HCT116 (cell line): ENCODE results near the gene DRG2. TPM values are rescaled to one million over a fixed set of nuclear protein-coding genes. Genes with fewer than 3 reads are reported as not detected.

Source experiments
- ATAC-seq: fragments of 200-7000 bp; cut with Tn5 transposase; 2 replicates; pipeline ENCODE4 v1.9.1; 2020; ENCODE audit warnings: mild to moderate bottlenecking, moderate library complexity
- BruUV-seq: library from RNA; stranded (reverse); fragments of 400-500 nt; replicated peaks from 2 replicates; lab custom pipeline; 2021; lab: Mats Ljungman, UMichigan
- CTCF ChIA-PET: fragments of 300-600 bp; sonication (Branson Sonifier 250); formaldehyde crosslinking; loops from one replicate; lab custom pipeline; 2021; ENCODE audit warnings: antibody characterized with exemption; lab: Charles Lee
- POLR2A ChIA-PET: fragments of 300-600, 350-600 bp; sonication (Branson Sonifier 250); formaldehyde crosslinking; loops from one replicate; lab custom pipeline; 2021; ENCODE audit warnings: antibody characterized with exemption; lab: Charles Lee
- RAD21 ChIA-PET, 2 experiments: fragments of 300-600 bp; sonication (Branson Sonifier 250); formaldehyde crosslinking; loops; one replicate each; lab custom pipeline; 2023; ENCODE audit warnings: low total read pairs in 2 of 2; ENCODE audit not compliant: uncharacterized antibody in 2 of 2, unreplicated experiment in 2 of 2, low non-redundant PET in 1 of 2; lab: Charles Lee
- DNase-seq: peaks from one replicate; pipeline ENCODE4 v3.0.0-alpha.2; 2010; ENCODE audit warnings: low read depth, low spot score
- H2AFZ ChIP-seq: fragments of 200-600 bp; shearing (Covaris generic), sonication (generic); 2 replicates; pipeline ENCODE4 v1.6.1; 2017; ENCODE audit warnings: low read depth, mixed run types, mixed read lengths, antibody characterized with exemption, low read length; ENCODE audit not compliant: poor library complexity, severe bottlenecking
- H3K27ac ChIP-seq: 2 replicates; pipeline ENCODE4 v1.5.1; 2012; ENCODE audit warnings: low read depth, low read length
- H3K27me3 ChIP-seq: fragments of 200-600 bp; sonication (generic); 2 replicates; pipeline ENCODE4 v1.6.1; 2016; ENCODE audit warnings: mixed run types, low read length, mixed read lengths; ENCODE audit not compliant: insufficient read depth
- H3K36me3 ChIP-seq, 2 experiments: fragments of 200-500 bp in 1 of 2; fragments of 200-600 bp in 1 of 2; sonication (Bioruptor generic) in 1 of 2; sonication (generic) in 1 of 2; 2 replicates each; pipeline versions ENCODE4 v1.5.1 to v1.6.1; 2014 to 2016; ENCODE audit warnings: low read length in 2 of 2, inconsistent platforms in 1 of 2, mixed read lengths in 1 of 2, mixed run types in 1 of 2; ENCODE audit not compliant: insufficient read depth in 2 of 2, control insufficient read depth in 1 of 2
- H3K4me1 ChIP-seq, 2 experiments: fragments of 200-600 bp in 1 of 2; sonication (generic) in 1 of 2; 2 replicates each; pipeline versions ENCODE4 v1.5.1 to v1.6.1; 2012 to 2017; ENCODE audit warnings: low read length in 2 of 2, inconsistent platforms in 1 of 2, mild to moderate bottlenecking in 1 of 2, mixed read lengths in 1 of 2, mixed run types in 1 of 2, moderate library complexity in 1 of 2; ENCODE audit not compliant: insufficient read depth in 2 of 2, control insufficient read depth in 1 of 2
- H3K4me2 ChIP-seq: fragments of 200-600 bp; sonication (generic); 2 replicates; pipeline ENCODE4 v1.6.1; 2017; ENCODE audit warnings: mixed run types, low read length, mixed read lengths
- H3K4me3 ChIP-seq, 2 experiments: fragments of 200-600 bp in 1 of 2; sonication (generic) in 1 of 2; replicated peaks in 1 of 2; 2 replicates each; pipeline ENCODE4 v1.5.1; 2011 to 2016; ENCODE audit warnings: low read length in 2 of 2, control low read depth in 1 of 2, low read depth in 1 of 2, mild to moderate bottlenecking in 1 of 2, mixed read lengths in 1 of 2, mixed run types in 1 of 2
- H3K79me2 ChIP-seq: fragments of 200-600 bp; sonication (generic); 2 replicates; pipeline ENCODE4 v1.6.1; 2017; ENCODE audit warnings: mild to moderate bottlenecking, mixed run types, low read length, moderate library complexity, mixed read lengths; ENCODE audit not compliant: insufficient read depth
- H3K9ac ChIP-seq: fragments of 200-600 bp; sonication (generic); 2 replicates; pipeline ENCODE4 v1.6.1; 2016; ENCODE audit warnings: low read length, mixed read lengths
- H3K9me2 ChIP-seq: fragments of 200-600 bp; sonication (generic), shearing (Covaris generic); 2 replicates; pipeline ENCODE4 v1.6.1; 2017; ENCODE audit warnings: mixed run types, mild to moderate bottlenecking, moderate library complexity; ENCODE audit not compliant: insufficient read depth
- H3K9me3 ChIP-seq, 2 experiments: fragments of 200-500 bp in 1 of 2; fragments of 200-600 bp in 1 of 2; sonication (Bioruptor generic) in 1 of 2; sonication (generic) in 1 of 2; 2 replicates each; pipeline ENCODE4 v1.6.1; 2014 to 2017; ENCODE audit warnings: low read length in 2 of 2, mixed read lengths in 2 of 2, inconsistent platforms in 1 of 2, low read depth in 1 of 2, mild to moderate bottlenecking in 1 of 2, mixed run types in 1 of 2, moderate library complexity in 1 of 2; ENCODE audit not compliant: control insufficient read depth in 1 of 2, insufficient read depth in 1 of 2
- H4K20me1 ChIP-seq: fragments of 200-600 bp; sonication (generic), shearing (Covaris generic); 2 replicates; pipeline ENCODE4 v1.6.1; 2017; ENCODE audit warnings: mixed run types, mild to moderate bottlenecking, moderate library complexity; ENCODE audit not compliant: insufficient read depth
- CBX3 ChIP-seq: IDR thresholded peaks from 2 replicates; pipeline ENCODE4 v1.6.1; 2012; ENCODE audit warnings: low read depth
- EGR1 ChIP-seq: IDR thresholded peaks from 2 replicates; pipeline ENCODE4 v1.6.1; 2012; ENCODE audit warnings: low read depth
- ELF1 ChIP-seq: IDR thresholded peaks from 2 replicates; pipeline ENCODE4 v1.6.1; 2012; ENCODE audit warnings: low read depth, borderline replicate concordance
- EZH2 ChIP-seq: fragments of 200-600 bp; sonication (generic); IDR thresholded peaks from 2 replicates; pipeline ENCODE4 v1.6.1; 2017; ENCODE audit warnings: antibody characterized with exemption, mixed run types
- FOSL1 ChIP-seq: IDR thresholded peaks from 2 replicates; pipeline ENCODE4 v1.6.1; 2012; ENCODE audit warnings: low read depth
- JUND ChIP-seq: IDR thresholded peaks from 2 replicates; pipeline ENCODE4 v1.6.1; 2012
- POLR2AphosphoS5 ChIP-seq: IDR thresholded peaks from 2 replicates; pipeline ENCODE4 v1.6.1; 2011; ENCODE audit warnings: mild to moderate bottlenecking, low read depth, low read length, moderate library complexity
- RAD21 ChIP-seq: IDR thresholded peaks from 2 replicates; pipeline ENCODE4 v1.6.1; 2012; ENCODE audit warnings: low read depth, mild to moderate bottlenecking
- SIN3A ChIP-seq: IDR thresholded peaks from 2 replicates; pipeline ENCODE4 v1.6.1; 2012; ENCODE audit warnings: low read depth
- SP1 ChIP-seq: IDR thresholded peaks from 2 replicates; pipeline ENCODE4 v1.6.1; 2012; ENCODE audit warnings: low read depth
- SRF ChIP-seq: IDR thresholded peaks from 2 replicates; pipeline ENCODE4 v1.6.1; 2012; ENCODE audit warnings: low read depth
- TCF7L2 ChIP-seq: IDR thresholded peaks from 2 replicates; pipeline ENCODE4 v1.7.0; 2011; ENCODE audit warnings: borderline replicate concordance, inconsistent platforms; ENCODE audit not compliant: insufficient read depth, insufficient read length; ENCODE audit errors: extremely low read depth
- ZNF274 ChIP-seq: fragments of 200-500 bp; sonication (Bioruptor generic); IDR thresholded peaks from 2 replicates; pipeline ENCODE4 v1.6.1; 2014; ENCODE audit warnings: mild to moderate bottlenecking, low read depth, low read length, inconsistent platforms
- intact Hi-C: fragments of 100-400 bp; cut with micrococcal nuclease; formaldehyde crosslinking; loops from 2 replicates; pipeline ENCODE4 v1.10.0; 2022
- total RNA-seq: library from RNA; stranded (reverse); gene quantifications from one replicate; pipeline ENCODE4 v1.2.1, GENCODE V29; 2021; ENCODE audit not compliant: unreplicated experiment
- TF ChIP-seq, protein P1 (sequence below): IDR thresholded peaks from 2 replicates; pipeline ENCODE4 v1.6.1; 2012
- TF ChIP-seq, protein P2 (sequence below): IDR thresholded peaks from 2 replicates; pipeline ENCODE4 v1.6.1; 2012
- TF ChIP-seq, protein P3 (sequence below), 3 experiments: fragments of 200-600 bp in 1 of 3; sonication (generic) in 1 of 3; IDR thresholded peaks in 2 of 3; conservative IDR thresholded peaks in 1 of 3; 2 replicates each; pipeline ENCODE4 v1.5.1; 2012 to 2017; ENCODE audit warnings: low read depth in 2 of 3, low read length in 2 of 3, antibody characterized with exemption in 1 of 3, borderline replicate concordance in 1 of 3, control low read depth in 1 of 3, mild to moderate bottlenecking in 1 of 3, mixed read lengths in 1 of 3, mixed run types in 1 of 3, moderate library complexity in 1 of 3; ENCODE audit not compliant: insufficient read depth in 1 of 3
- TF ChIP-seq, protein P4 (sequence below): IDR thresholded peaks from 2 replicates; pipeline ENCODE4 v1.6.1; 2012; ENCODE audit warnings: low read depth

Gene DRG2
- total RNA-seq, 1 experiment from 2014 or later: 41.0 TPM

DNA sequence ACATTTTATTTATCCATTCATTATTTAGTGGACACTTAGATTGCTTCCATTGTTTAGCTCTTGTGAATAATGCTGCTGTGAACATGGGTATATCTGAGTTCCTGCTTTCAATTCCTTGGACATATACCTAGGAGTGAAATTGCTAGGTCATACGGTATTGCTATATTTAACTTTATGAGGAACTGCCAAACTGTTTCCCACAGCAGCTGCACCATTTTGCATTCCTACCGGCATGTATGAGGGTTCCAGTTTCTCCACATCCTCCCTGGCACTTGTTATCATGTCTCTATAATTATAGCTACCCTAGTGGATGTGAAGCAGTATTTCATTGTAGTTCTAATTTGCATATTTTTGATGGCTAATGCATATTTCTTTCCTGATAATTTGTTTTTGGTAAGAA is 23.7 kb upstream of the DRG2 start:
- intact Hi-C loops: no loop called here
- ChIA-PET CTCF (no interaction called here), RAD21 (no interaction called here), POLR2A (no interaction called here)
- Histone ChIP-seq H3K27me3 (no peaks in the 10 kb centered on the region), H3K4me2 (no peak overlapping the region), H3K36me3 (peaks cover 2 to 9% of the 10 kb centered on the region in 2 experiments; a peak in 2 of 4 replicates), H3K4me1 (peaks cover 4 to 5% of the 10 kb centered on the region in 2 experiments; a peak in 3 of 4 replicates), H3K4me3 (no peak overlapping the region), H3K79me2 (no peaks in the 10 kb centered on the region), H2AFZ (no peak overlapping the region), H3K9me2 (no peaks in the 10 kb centered on the region), H3K27ac (no peak overlapping the region), H3K9ac (no peak overlapping the region), H4K20me1 (no peaks in the 10 kb centered on the region), H3K9me3 (no peaks in the 10 kb centered on the region)
- TF ChIP-seq EGR1 (no peak), SIN3A (no peak)
- no peak for ATAC-seq
- no peak for DNase-seq
- BruUV-seq: no TSS peak

DNA sequence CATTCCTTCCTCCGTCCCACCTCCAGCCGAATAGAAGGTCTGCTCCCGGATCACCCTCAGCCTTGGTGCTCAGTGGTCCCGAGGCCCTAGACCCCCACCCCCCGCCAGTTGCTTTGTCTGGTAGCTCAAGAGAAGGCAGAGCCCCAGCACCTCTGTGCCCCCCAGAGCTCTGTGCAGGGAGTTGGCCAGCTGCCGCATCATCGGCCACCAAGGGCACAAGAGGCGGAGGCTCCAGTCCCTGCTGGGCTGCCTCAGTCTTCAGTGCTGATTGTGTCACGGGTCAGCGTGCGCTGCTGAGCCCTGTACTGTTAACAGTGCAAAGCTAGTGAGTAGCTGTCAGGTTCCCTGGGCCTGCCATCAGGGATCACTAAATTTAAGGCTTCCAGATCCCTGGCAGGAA is 22.2 kb upstream of the DRG2 start:
- POLR2A ChIA-PET: no interaction called here
- no peaks in the 10 kb centered on the region for H3K27me3 ChIP-seq
- H3K9ac ChIP-seq: no peak overlapping the region
- no TSS peak for BruUV-seq
- H3K27ac ChIP-seq: no peak overlapping the region
- TF ChIP-seq TCF7L2 (no peak), POLR2AphosphoS5 (no peak), SP1 (no peak), SRF (no peak), FOSL1 (no peak), SIN3A (no peak), RAD21 (no peak), JUND (no peak), ZNF274 (no peak), CBX3 (no peak), EZH2 (no peak), ELF1 (no peak), EGR1 (no peak)
- TF ChIP-seq, protein P1, sequence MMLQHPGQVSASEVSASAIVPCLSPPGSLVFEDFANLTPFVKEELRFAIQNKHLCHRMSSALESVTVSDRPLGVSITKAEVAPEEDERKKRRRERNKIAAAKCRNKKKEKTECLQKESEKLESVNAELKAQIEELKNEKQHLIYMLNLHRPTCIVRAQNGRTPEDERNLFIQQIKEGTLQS: no peak
- TF ChIP-seq, protein P2, sequence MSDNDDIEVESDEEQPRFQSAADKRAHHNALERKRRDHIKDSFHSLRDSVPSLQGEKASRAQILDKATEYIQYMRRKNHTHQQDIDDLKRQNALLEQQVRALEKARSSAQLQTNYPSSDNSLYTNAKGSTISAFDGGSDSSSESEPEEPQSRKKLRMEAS: no peak
- TF ChIP-seq, protein P3, sequence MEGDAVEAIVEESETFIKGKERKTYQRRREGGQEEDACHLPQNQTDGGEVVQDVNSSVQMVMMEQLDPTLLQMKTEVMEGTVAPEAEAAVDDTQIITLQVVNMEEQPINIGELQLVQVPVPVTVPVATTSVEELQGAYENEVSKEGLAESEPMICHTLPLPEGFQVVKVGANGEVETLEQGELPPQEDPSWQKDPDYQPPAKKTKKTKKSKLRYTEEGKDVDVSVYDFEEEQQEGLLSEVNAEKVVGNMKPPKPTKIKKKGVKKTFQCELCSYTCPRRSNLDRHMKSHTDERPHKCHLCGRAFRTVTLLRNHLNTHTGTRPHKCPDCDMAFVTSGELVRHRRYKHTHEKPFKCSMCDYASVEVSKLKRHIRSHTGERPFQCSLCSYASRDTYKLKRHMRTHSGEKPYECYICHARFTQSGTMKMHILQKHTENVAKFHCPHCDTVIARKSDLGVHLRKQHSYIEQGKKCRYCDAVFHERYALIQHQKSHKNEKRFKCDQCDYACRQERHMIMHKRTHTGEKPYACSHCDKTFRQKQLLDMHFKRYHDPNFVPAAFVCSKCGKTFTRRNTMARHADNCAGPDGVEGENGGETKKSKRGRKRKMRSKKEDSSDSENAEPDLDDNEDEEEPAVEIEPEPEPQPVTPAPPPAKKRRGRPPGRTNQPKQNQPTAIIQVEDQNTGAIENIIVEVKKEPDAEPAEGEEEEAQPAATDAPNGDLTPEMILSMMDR (IDR thresholded peaks at IDR 0.05 in 2 of 3, conservative IDR thresholded peaks at IDR 0.05 in 1 of 3; ENCODE audit: borderline replicate concordance in 1 of 3, insufficient read depth in 1 of 3, low read depth in 2 of 3, low read length in 2 of 3): no peak
- TF ChIP-seq, protein P4, sequence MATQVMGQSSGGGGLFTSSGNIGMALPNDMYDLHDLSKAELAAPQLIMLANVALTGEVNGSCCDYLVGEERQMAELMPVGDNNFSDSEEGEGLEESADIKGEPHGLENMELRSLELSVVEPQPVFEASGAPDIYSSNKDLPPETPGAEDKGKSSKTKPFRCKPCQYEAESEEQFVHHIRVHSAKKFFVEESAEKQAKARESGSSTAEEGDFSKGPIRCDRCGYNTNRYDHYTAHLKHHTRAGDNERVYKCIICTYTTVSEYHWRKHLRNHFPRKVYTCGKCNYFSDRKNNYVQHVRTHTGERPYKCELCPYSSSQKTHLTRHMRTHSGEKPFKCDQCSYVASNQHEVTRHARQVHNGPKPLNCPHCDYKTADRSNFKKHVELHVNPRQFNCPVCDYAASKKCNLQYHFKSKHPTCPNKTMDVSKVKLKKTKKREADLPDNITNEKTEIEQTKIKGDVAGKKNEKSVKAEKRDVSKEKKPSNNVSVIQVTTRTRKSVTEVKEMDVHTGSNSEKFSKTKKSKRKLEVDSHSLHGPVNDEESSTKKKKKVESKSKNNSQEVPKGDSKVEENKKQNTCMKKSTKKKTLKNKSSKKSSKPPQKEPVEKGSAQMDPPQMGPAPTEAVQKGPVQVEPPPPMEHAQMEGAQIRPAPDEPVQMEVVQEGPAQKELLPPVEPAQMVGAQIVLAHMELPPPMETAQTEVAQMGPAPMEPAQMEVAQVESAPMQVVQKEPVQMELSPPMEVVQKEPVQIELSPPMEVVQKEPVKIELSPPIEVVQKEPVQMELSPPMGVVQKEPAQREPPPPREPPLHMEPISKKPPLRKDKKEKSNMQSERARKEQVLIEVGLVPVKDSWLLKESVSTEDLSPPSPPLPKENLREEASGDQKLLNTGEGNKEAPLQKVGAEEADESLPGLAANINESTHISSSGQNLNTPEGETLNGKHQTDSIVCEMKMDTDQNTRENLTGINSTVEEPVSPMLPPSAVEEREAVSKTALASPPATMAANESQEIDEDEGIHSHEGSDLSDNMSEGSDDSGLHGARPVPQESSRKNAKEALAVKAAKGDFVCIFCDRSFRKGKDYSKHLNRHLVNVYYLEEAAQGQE: no peak
- TF ChIP-seq, all 23 proteins: peak for 0
- Histone ChIP-seq H3K9me2 (no peaks in the 10 kb centered on the region), H4K20me1 (no peaks in the 10 kb centered on the region), H3K36me3 (peaks cover 0 to 7% of the 10 kb centered on the region in 2 experiments; a peak in 2 of 4 replicates), H2AFZ (no peak overlapping the region), H3K4me3 (no peak overlapping the region), H3K4me1 (peaks cover 8 to 10% of the 10 kb centered on the region in 2 experiments), H3K4me2 (no peak overlapping the region), H3K79me2 (no peaks in the 10 kb centered on the region), H3K9me3 (no peaks in the 10 kb centered on the region)
- intact Hi-C loops: no loop called here
- ATAC-seq (no peak), DNase-seq (no peak)
- CTCF ChIA-PET: no interaction called here
- RAD21 ChIA-PET: no interaction called here
